HT-29 (cell line): ENCODE data around the gene AP1G2. TPM values are rescaled to one million over a fixed set of nuclear protein-coding genes. Genes with fewer than 3 reads are reported as not detected.
A peak's percentile ranks its signal among the peaks of the same experiment; 100 is the strongest.
"Not testable (repeated sequence)": the region's sequence is repeated elsewhere in the genome, so short reads cannot be mapped to it uniquely, and the experiment has no call there.

Experiments used
- DNase-seq: peaks from one replicate; pipeline ENCODE4 v3.0.0-alpha.2; 2015; ENCODE audit warnings: low spot score
- total RNA-seq: library from RNA; depleted of rRNA; stranded (reverse); fragments of >200 nt; shearing (Covaris generic); gene quantifications from 2 replicates; pipeline ENCODE4 v1.2.3, GENCODE V29; 2014

AP1G2 gene
- total RNA-seq, 1 experiment from 2014 or later = 77.9 TPM

GRCh38 chr14:23600322-23600707, 32.7 kb upstream of the AP1G2 start:
- no peak for DNase-seq

DNA sequence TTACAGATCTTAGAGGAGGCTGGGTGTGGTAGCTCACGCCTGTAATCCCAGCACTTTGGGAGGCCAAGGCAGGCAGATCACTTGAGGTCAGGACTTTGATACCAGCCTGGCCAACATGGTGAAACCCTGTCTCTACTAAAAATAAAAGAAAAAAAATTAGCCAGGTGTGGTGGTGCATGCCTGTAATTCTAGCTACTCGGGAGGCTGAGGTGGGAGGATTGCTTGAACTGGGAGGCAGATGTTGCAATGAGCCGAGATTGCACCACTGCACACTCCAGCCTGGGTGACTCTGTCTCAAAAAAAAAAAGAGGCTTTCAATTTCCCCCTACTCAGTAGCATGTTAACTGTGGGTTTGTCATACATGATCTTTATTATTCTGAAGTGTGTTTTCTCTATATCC, 26.6 kb upstream of the AP1G2 start:
- not testable (repeated sequence) for DNase-seq

GRCh38 chr14:23590198-23590597, 22.6 kb upstream of the AP1G2 start:
- no peak for DNase-seq

DNA sequence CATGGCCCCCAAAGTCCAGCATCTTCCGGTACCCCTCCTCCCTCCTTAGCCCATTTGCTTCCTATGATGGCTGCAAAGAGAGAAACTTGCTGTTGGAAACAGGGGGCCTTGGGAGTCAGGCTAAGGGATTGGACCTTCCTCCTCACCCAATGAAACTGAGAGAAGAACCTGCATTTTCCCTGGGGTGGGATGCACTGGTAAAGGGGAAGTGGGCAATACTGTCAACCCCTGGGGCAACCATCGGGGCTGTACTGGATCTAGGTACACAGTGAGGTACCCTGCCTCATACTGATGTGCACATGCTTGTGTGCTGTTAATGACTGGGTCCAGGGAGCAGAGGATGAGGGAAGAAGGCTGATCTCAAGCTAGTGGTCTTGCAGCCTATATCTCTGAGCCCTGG, 22.0 kb upstream of the AP1G2 start:
- DNase-seq = no peak

GRCh38 chr14:23588884-23589598, 21.4 kb upstream of the AP1G2 start:
- DNase-seq = peak; percentile 88

DNA sequence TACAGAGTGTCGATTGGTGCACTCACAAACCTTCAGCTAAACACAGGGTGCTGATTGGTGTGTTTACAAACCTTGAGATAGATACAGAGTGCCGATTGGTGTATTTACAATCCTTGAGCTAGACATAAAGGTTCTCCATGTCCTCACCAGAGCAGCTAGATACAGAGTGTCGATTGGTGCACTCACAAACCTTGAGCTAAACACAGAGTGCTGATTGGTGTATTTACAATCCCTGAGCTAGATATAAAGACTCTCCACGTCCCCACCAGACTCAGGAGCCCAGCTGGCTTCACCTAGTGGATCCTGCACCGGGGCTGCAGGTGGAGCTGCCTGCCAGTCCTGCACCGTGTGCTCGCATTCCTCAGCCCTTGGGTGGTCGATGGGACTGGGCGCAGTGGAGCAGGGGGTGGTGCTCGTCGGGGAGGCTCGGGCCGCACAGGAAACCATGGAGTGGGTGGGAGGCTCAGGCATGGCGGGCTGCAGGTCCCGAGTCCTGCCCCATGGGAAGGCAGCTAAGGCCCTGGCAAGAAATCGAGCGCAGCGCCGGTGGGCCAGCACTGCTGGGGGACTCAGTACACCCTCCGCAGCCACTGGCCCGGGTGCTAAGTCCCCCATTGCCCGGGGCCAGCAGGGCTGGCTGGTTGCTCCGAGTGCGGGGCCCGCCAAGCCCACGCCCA, 17.1 kb upstream of the AP1G2 start:
- DNase-seq = not testable (repeated sequence)

GRCh38 chr14:23583761-23584526, 16.4 kb upstream of the AP1G2 start:
- not testable (repeated sequence) for DNase-seq

- no peak for DNase-seq
Measured at GRCh38 chr14:23582906-23583760, 15.5 kb upstream of the AP1G2 start.

DNA sequence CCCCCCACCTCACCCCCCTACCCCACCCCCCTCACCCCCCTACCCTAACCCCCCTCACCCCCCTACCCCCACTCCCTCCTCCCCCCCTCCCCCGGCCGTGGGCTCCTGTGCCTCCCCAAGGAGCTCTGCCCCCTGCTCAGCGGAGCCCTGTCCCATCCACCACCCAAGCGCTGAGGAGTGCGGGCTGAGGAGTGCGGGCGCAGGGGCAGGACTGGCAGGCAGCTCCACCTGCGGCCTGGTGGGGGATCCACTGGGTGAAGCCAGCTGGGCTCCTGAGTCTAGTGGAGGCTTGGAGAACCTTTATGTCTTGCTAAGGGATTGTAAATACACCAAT, 13.3 kb upstream of the AP1G2 start:
- DNase-seq = no peak

- no peak for DNase-seq
Measured at GRCh38 chr14:23580152-23580926, 12.7 kb upstream of the AP1G2 start.

GRCh38 chr14:23579739-23580138, 12.1 kb upstream of the AP1G2 start:
- DNase-seq = no peak

- no peak for DNase-seq
Measured at GRCh38 chr14:23579311-23579630, 11.7 kb upstream of the AP1G2 start.

DNA sequence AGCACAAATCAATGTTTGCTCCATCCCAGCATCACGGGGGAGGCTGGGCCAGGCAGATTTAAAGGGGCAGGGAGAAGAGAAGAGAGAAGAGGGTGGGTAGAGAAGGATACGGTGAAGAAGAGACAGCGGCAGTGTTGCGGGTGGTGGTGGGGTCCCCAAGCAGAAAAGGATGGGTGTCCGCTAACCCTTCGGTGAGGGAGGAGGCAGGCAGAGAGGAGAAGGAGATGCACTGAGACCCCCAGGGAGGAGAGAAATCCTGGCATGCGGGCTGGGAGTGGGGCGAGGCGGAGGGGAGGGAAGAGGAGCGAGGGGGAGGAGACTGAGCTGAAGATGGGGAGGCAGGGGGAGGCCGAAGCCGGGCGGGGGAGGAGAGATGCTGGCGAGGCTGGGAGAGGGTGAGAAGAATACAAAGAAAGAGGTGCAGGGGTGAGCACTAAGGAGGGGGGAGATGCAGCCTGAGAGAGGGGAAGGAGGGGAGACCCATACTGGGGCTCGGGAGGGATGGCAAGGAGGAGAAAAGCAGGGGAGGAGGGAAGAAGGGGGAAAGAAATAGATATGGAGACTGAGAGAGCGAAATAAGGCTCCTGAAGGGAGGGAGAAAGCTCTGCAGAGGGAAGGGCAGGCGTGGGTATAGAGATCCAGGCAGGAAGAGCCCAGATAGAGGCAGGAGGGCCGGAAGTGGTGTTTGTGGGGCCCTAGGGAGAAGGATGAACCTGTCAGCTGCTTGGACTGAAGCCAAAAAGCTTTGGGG, 11.1 kb upstream of the AP1G2 start, which contains the start of gene JPH4:
JPH4 (minus strand) TSS at position 231 of the 751 bp plus-strand sequence. CDS start 1,337 bp downstream, outside the sequence.
- DNase-seq = no peak

- no peak for DNase-seq
Measured at GRCh38 chr14:23577710-23578392, 10.3 kb upstream of the AP1G2 start.

DNA sequence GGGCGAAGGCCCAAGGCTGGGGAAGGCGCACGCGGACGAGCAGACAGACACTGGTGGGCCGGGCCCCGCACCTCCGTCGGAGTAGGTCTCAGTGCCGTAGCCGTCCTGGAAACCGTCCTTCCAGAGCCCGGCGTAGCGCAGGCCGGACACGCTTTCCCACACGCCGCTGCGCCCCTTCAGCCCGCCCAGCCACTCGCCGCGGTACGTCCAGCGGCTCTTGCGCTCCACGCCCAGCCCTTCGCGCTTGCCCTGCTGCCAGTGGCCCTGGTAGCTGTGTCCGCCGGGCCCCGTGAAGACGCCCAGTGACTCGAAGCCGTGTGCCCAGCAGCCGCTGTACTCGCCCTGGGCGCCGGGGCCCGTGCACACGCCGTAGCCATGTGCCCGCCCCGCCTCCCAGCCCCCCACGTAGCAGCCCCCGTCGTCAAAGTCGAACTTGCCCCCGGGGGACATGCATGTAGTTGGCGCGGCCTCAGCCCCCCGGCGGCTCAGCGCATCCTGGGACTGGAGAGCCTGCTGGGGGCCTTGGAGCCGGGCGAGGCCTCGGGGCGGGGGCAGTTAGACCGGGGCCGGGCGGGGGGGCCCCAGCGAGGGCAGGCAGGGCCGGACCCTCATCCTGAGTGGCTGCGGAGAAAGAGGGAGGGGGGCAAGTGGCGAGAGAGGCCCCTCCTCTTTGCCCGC, 9.6 kb upstream of the AP1G2 start:
- DNase-seq = no peak

DNA sequence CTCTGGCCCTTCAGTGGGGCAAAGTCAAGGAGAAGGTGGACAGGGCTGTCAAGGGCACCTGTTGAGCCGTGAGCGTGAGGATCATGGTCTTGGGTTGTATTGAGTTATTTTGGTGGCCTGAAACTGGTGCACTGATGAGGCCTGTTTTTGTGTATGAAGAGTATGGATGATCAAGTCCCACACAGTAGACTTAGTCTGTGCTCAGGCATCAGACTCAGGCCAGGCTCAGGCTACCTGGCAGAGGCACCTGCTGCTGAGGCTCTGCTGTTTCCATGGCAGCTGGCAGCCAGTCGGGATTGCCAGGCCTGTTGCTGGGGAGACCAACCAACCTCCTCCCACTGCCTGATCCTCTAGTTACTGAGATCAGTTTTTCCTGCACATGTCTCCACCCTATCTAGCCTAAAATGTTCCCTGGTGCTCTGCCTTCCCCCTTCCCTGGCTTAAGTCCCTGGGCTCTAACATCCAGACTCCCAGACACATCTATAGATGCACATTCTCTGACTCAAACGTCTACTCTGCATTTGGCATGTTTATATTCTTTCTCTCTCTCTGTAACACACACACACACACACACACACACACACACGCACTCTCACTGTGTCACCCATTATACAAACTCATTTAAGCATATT, 5.9 kb upstream of the AP1G2 start:
- no peak for DNase-seq

DNA sequence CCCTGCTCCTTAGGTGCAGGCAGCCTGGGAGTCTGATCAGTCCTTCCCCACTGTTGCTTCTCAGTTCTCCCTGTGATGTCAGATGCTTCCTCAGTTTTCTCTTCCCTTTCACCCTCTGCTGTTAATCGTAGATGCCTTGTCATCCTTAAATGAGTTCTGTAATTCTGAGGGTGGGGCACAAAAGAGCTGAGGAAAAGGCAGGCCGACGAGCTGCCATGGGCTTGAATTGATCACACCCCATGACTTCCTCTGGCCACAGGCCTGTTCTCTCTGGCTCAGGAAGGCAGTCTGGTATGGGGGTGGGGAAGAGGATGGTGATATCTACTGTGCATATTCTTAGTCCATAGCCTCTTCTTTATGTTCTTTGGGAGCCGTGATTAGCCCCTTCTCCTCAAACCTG, 5.2 kb upstream of the AP1G2 start:
- DNase-seq = no peak

DNA sequence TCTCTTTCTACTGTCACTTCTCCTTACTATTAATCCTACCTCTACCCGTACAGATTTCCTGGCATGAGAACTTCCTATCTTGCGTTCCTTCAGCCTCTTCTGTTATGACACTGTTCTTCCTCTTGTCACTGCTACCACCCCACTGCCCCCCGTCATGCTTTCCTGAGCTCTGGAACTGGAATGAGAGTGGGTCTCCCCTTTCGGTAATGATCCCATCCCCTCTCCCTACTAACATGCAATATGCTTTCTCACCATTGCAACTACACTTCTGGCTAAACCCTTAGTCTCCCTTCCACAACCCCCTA, 4.9 kb upstream of the AP1G2 start:
- no peak for DNase-seq
